Left forelimb (tissue), 1 donor: ENCODE results near the gene CCNT2.
A peak's percentile ranks its signal among the peaks of the same experiment; 100 is the strongest.
"Not testable (repeated sequence)": the region's sequence is repeated elsewhere in the genome, so short reads cannot be mapped to it uniquely, and the experiment has no call there.

Experiments used
- DNase-seq: peaks from one replicate; pipeline ENCODE4 v3.0.0-alpha.2; 2018; ENCODE audit warnings: low spot score

CCNT2 gene

GRCh38 chr2:134918526-134919340 is at the start of gene CCNT2:
CCNT2 (plus strand) TSS chr2:134918822; CDS start chr2:134918855, 33 bp downstream.
- DNase-seq = peak; percentile 100

GRCh38 chr2:134869946-134870736 is 48.5 kb upstream of the CCNT2 start:
- no peak for DNase-seq

- no peak for DNase-seq
These were observed 45.5 kb upstream of the CCNT2 start for GRCh38 chr2:134873152-134873551.

- no peak for DNase-seq
These were observed 43.3 kb upstream of the CCNT2 start for GRCh38 chr2:134875309-134875708.

GRCh38 chr2:134882773-134883172 is 35.8 kb upstream of the CCNT2 start:
- no peak for DNase-seq

- DNase-seq = no peak
These were observed 34.9 kb upstream of the CCNT2 start for GRCh38 chr2:134883552-134884293.

- no peak for DNase-seq
These were observed 34.2 kb upstream of the CCNT2 start for GRCh38 chr2:134884435-134884834.

GRCh38 chr2:134892282-134893035 is 26.2 kb upstream of the CCNT2 start:
- no peak for DNase-seq

- no peak for DNase-seq
These were observed 20.7 kb upstream of the CCNT2 start for GRCh38 chr2:134897932-134898331.

GRCh38 chr2:134899204-134899603 is 19.4 kb upstream of the CCNT2 start:
- no peak for DNase-seq

GRCh38 chr2:134900151-134900550 is 18.5 kb upstream of the CCNT2 start:
- no peak for DNase-seq

- DNase-seq = not testable (repeated sequence)
These were observed 14.9 kb upstream of the CCNT2 start for GRCh38 chr2:134903701-134904100.

GRCh38 chr2:134905168-134905567 is 13.5 kb upstream of the CCNT2 start:
- DNase-seq = no peak

GRCh38 chr2:134906726-134907125 is 11.9 kb upstream of the CCNT2 start:
- DNase-seq = no peak

- not testable (repeated sequence) for DNase-seq
These were observed 11.0 kb upstream of the CCNT2 start for GRCh38 chr2:134907441-134908116.

- no peak for DNase-seq
These were observed 7.7 kb upstream of the CCNT2 start for GRCh38 chr2:134910763-134911399.

GRCh38 chr2:134911400-134911785 is 7.2 kb upstream of the CCNT2 start:
- DNase-seq = no peak

- no peak for DNase-seq
These were observed 6.3 kb upstream of the CCNT2 start for GRCh38 chr2:134912361-134912760.

GRCh38 chr2:134917360-134917865 is 1.2 kb upstream of the CCNT2 start:
- no peak for DNase-seq

GRCh38 chr2:134917888-134918525 is 615 bp upstream of the CCNT2 start:
- DNase-seq = no peak
